BLaER1 treated with 17β-estradiol and CSF1 and Interleukin-3, amounts not matched to agents 10 nM and 100 nM (cell line): ENCODE results near the gene TGM5.

Source experiments
- H3K27ac ChIP-seq, 11 experiments: shearing (Covaris generic); formaldehyde crosslinking; 2 replicates each; pipeline ENCODE4 v1.8.1; 2022
- H3K27me3 ChIP-seq, 11 experiments: shearing (Covaris generic); formaldehyde crosslinking; 2 replicates each; pipeline ENCODE4 v1.8.1; 2022
- H3K36me3 ChIP-seq, 11 experiments: shearing (Covaris generic); formaldehyde crosslinking; 2 replicates each; pipeline ENCODE4 v1.8.1; 2022
- H3K4me1 ChIP-seq, 10 experiments: shearing (Covaris generic); formaldehyde crosslinking; 2 replicates each; pipeline ENCODE4 v1.8.1; 2022
- H3K4me2 ChIP-seq, 11 experiments: shearing (Covaris generic); formaldehyde crosslinking; 2 replicates each; pipeline ENCODE4 v1.8.1; 2022
- H3K4me3 ChIP-seq, 10 experiments: shearing (Covaris generic); formaldehyde crosslinking; 2 replicates each; pipeline ENCODE4 v1.8.1; 2022
- H3K9ac ChIP-seq, 11 experiments: shearing (Covaris generic); formaldehyde crosslinking; 2 replicates each; pipeline ENCODE4 v1.8.1; 2022
- H3K9me3 ChIP-seq, 11 experiments: shearing (Covaris generic); formaldehyde crosslinking; replicated peaks in 1 of 11; 2 replicates each; pipeline ENCODE4 v1.8.1; 2022
- H4K20me1 ChIP-seq, 11 experiments: shearing (Covaris generic); formaldehyde crosslinking; 2 replicates each; pipeline ENCODE4 v1.8.1; 2022
- Cebpa-rat ChIP-seq, 11 experiments: shearing (Covaris generic); IDR thresholded peaks; 2 replicates each; pipeline ENCODE4 v1.8.1; 2022

The TGM5 gene

DNA sequence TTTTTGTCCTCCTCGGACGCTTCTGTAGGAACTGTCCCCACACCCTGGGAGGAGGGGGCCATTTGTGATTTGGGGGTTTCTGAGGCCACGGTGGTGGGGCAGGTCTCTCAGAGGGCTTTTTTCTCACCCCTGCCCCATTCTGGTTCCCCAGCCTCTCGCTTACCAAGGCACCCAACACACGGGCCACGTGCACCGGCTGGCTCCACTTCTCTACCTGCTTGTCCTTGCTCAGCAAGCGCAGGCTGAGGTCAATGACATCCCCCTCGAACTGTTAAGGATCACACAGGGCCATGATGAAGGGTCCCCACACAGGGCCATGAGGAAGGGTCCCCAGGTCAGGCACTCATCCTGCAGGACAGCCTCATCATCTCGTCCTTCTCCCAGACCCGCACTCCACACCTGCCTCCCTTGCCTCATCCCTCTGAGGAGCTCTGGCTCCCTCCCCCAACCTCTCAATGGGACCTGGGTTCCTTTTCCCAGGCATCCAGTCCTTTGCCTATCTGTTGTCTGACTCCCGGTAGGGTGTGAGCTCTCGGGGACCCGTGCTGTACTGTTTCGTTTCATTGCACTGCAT is 56.5 kb downstream of the TGM5 start:
- TF ChIP-seq Cebpa-rat (IDR thresholded peaks at IDR 0.05), result no peak
- H3K27me3 ChIP-seq, result no peaks in the 10 kb centered on the region

GRCh38 chr15:43209059-43209824 is 57.5 kb downstream of the TGM5 start:
- Histone ChIP-seq H4K20me1 (peaks cover 0 to 6% (median 0%) of the 10 kb centered on the region in 11 experiments; a peak in 2 of 22 replicates), H3K27ac (no peak overlapping the region), H3K36me3 (no peaks in the 10 kb centered on the region), H3K9me3 (no peaks in the 10 kb centered on the region), H3K4me1 (peaks cover 0 to 13% (median 7%) of the 10 kb centered on the region in 10 experiments; a peak in 11 of 20 replicates), H3K4me3 (no peak overlapping the region), H3K27me3 (no peaks in the 10 kb centered on the region), H3K9ac (no peak overlapping the region), H3K4me2 (no peak overlapping the region)
- no peak for TF ChIP-seq Cebpa-rat (IDR thresholded peaks at IDR 0.05)

More for the DNA sequence above, 56.5 kb downstream of the TGM5 start:
- Histone ChIP-seq H3K9ac (no peak overlapping the region), H3K27ac (no peak overlapping the region), H4K20me1 (peaks cover 0 to 6% (median 0%) of the 10 kb centered on the region in 11 experiments; a peak in 2 of 22 replicates), H3K4me2 (no peak overlapping the region), H3K36me3 (no peaks in the 10 kb centered on the region), H3K4me3 (no peak overlapping the region), H3K4me1 (peaks cover 0 to 13% (median 7%) of the 10 kb centered on the region in 10 experiments; a peak in 11 of 20 replicates), H3K9me3 (no peaks in the 10 kb centered on the region)

GRCh38 chr15:43208052-43209002 is 58.4 kb downstream of the TGM5 start:
- no peak for TF ChIP-seq Cebpa-rat (IDR thresholded peaks at IDR 0.05)
- Histone ChIP-seq H3K4me1 (peaks cover 0 to 13% (median 7%) of the 10 kb centered on the region in 10 experiments; a peak in 11 of 20 replicates), H3K9ac (no peak overlapping the region), H3K4me2 (peak overlapping the region in 8 of 11 experiments; percentile 10 to 59 (median 34); a peak in 11 of 22 replicates), H3K4me3 (no peak overlapping the region), H3K27ac (no peak overlapping the region), H3K27me3 (no peaks in the 10 kb centered on the region), H3K9me3 (no peaks in the 10 kb centered on the region), H4K20me1 (peaks cover 0 to 6% (median 0%) of the 10 kb centered on the region in 11 experiments; a peak in 2 of 22 replicates), H3K36me3 (no peaks in the 10 kb centered on the region)

- Histone ChIP-seq H3K27ac (no peak overlapping the region), H3K4me3 (no peak overlapping the region), H3K9me3 (no peaks in the 10 kb centered on the region), H4K20me1 (peaks cover 0 to 6% (median 0%) of the 10 kb centered on the region in 11 experiments; a peak in 2 of 22 replicates), H3K27me3 (no peaks in the 10 kb centered on the region), H3K36me3 (no peaks in the 10 kb centered on the region), H3K9ac (no peak overlapping the region), H3K4me1 (peaks cover 0 to 13% (median 7%) of the 10 kb centered on the region in 10 experiments; a peak in 11 of 20 replicates), H3K4me2 (no peak overlapping the region)
- no peak for TF ChIP-seq Cebpa-rat (IDR thresholded peaks at IDR 0.05)
Observed at GRCh38 chr15:43207024-43207423, 59.7 kb downstream of the TGM5 start.

- H3K4me3 ChIP-seq, result no peak overlapping the region
- no peak overlapping the region for H3K9ac ChIP-seq
- no peaks in the 10 kb centered on the region for H3K27me3 ChIP-seq
- H3K9me3 ChIP-seq, result no peaks in the 10 kb centered on the region
- no peak overlapping the region for H3K4me2 ChIP-seq
- no peak for TF ChIP-seq Cebpa-rat (IDR thresholded peaks at IDR 0.05)
- peaks cover 0 to 6% (median 0%) of the 10 kb centered on the region in 11 experiments; a peak in 2 of 22 replicates for H4K20me1 ChIP-seq
- no peaks in the 10 kb centered on the region for H3K36me3 ChIP-seq
- peaks cover 0 to 13% (median 7%) of the 10 kb centered on the region in 10 experiments; a peak in 11 of 20 replicates for H3K4me1 ChIP-seq
- no peak overlapping the region for H3K27ac ChIP-seq
Observed at GRCh38 chr15:43206054-43206453, 60.7 kb downstream of the TGM5 start.

DNA sequence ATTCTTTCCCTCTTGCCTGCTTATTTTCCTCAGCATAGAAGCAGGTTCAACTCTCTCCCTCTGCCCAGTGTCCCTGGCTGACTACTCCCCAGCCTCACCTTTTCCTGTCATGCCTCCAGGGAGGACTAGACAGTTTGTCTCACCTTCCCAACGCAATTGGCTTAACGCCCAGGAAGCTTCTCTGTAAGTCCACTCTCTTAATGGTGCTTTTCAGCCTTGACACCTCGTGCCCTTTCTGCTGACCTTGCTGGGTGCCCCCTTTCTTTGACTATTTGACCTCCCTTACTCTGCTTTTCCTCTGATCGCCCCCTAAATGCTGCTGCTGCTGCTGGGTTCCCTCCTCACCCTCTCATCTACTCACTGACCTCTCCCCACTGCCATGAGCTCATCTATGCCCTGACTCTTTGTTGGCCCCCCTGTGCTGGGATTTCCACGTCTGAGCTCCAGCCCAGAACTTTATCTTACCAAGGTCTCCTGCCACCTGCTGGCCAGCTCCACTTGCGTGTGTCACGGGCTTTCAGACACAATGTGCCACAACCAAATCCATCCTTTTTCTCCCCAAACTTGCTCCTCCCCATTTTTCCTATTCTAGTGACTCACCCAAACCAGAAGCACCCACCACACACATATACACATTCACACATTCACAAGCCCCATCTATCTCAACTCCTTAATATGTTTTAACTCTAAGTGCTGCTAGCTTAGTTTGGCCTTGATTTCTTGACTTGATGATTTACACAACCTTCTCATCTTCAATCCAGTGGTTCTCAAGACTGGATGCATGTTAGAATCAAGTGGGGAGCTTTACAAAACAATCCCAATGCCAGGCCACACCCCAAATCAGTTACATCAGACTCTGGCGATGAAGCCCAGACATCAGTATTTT is 62.5 kb downstream of the TGM5 start:
- H3K27me3 ChIP-seq, result no peaks in the 10 kb centered on the region
- TF ChIP-seq Cebpa-rat (IDR thresholded peaks at IDR 0.05), result no peak
- H4K20me1 ChIP-seq, result peaks cover 0 to 6% (median 0%) of the 10 kb centered on the region in 11 experiments; a peak in 1 of 22 replicates
- no peak overlapping the region for H3K4me2 ChIP-seq
- H3K27ac ChIP-seq, result no peak overlapping the region
- H3K9ac ChIP-seq, result no peak overlapping the region
- H3K36me3 ChIP-seq, result peaks cover 0 to 1% (median 0%) of the 10 kb centered on the region in 11 experiments; a peak in 7 of 22 replicates
- peaks cover 0 to 11% (median 9%) of the 10 kb centered on the region in 11 experiments; a peak in 19 of 22 replicates for H3K9me3 ChIP-seq
- no peak overlapping the region for H3K4me3 ChIP-seq
- peaks cover 0 to 19% (median 8%) of the 10 kb centered on the region in 10 experiments; a peak in 11 of 20 replicates for H3K4me1 ChIP-seq

DNA sequence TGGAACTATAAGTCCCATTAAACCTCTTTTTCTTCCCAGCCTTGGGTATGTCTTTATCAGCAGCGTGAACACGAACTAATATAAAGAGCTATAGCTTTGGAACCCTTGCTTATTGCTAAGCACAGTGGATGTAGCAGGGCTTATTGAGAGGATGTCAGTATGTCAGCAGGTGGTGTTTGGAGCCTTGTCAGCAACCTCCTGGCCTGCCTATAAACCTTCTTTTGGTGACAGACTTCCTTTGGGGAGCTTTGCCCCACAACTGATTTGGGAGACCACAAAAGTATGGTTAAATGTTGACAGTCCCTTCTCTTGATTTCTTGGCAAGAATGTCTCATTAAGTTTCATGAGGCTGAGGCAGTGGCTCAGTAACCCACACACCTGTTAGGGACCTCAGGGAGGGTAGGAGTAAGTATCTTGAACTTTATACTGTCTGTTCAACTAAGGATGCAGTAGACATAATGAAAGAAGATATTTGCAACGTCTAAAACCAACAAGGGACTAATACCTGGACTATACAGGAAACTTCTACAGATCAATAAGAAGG is 66.7 kb downstream of the TGM5 start:
- no peak overlapping the region for H3K4me3 ChIP-seq
- H3K9me3 ChIP-seq, result peaks cover 13 to 39% (median 36%) of the 10 kb centered on the region in 11 experiments; a peak in 21 of 22 replicates
- H3K4me1 ChIP-seq, result peaks cover 0 to 15% (median 7%) of the 10 kb centered on the region in 10 experiments; a peak in 9 of 20 replicates
- no peaks in the 10 kb centered on the region for H4K20me1 ChIP-seq
- no peak for TF ChIP-seq Cebpa-rat (IDR thresholded peaks at IDR 0.05)
- no peak overlapping the region for H3K4me2 ChIP-seq
- H3K36me3 ChIP-seq, result peaks cover 27 to 44% (median 37%) of the 10 kb centered on the region in 11 experiments
- no peak overlapping the region for H3K27ac ChIP-seq
- no peak overlapping the region for H3K9ac ChIP-seq
- no peaks in the 10 kb centered on the region for H3K27me3 ChIP-seq
